Karpas-422 (cell line): ENCODE measurements around the gene DONSON. TPM values are rescaled to one million over a fixed set of nuclear protein-coding genes. Genes with fewer than 3 reads are reported as not detected.

Experiments
- DNase-seq: peaks from one replicate; pipeline ENCODE4 v3.0.0-alpha.2; 2015
- H2AFZ ChIP-seq: fragments of 200-600 bp; sonication (generic); 2 replicates; pipeline ENCODE4 v1.6.1; 2014; ENCODE audit warnings: antibody characterized with exemption, low read length, mixed read lengths
- H3K27ac ChIP-seq: fragments of 200-600 bp; sonication (generic); 2 replicates; pipeline ENCODE4 v1.5.1; 2014; ENCODE audit warnings: mild to moderate bottlenecking, low read length, moderate library complexity
- H3K27me3 ChIP-seq: fragments of 200-600 bp; sonication (generic); 2 replicates; pipeline ENCODE4 v1.6.1; 2014; ENCODE audit warnings: low read length, mixed read lengths
- H3K36me3 ChIP-seq: fragments of 200-600 bp; sonication (generic); 2 replicates; pipeline ENCODE4 v1.6.1; 2014; ENCODE audit warnings: low read length, mixed read lengths; ENCODE audit not compliant: insufficient read depth
- H3K4me1 ChIP-seq: fragments of 200-600 bp; sonication (generic); 2 replicates; pipeline ENCODE4 v1.6.1; 2014; ENCODE audit warnings: mild to moderate bottlenecking, low read length, mixed read lengths
- H3K4me2 ChIP-seq: fragments of 200-600 bp; sonication (generic); 2 replicates; pipeline ENCODE4 v1.6.1; 2014; ENCODE audit warnings: low read length, low read depth, mild to moderate bottlenecking; ENCODE audit not compliant: poor library complexity, severe bottlenecking
- H3K4me3 ChIP-seq: fragments of 200-600 bp; sonication (generic); 2 replicates; pipeline ENCODE4 v1.5.1; 2014; ENCODE audit warnings: mild to moderate bottlenecking, antibody characterized with exemption, low read length, mixed read lengths
- H3K79me2 ChIP-seq: fragments of 200-600 bp; sonication (generic); 2 replicates; pipeline ENCODE4 v1.6.1; 2014; ENCODE audit warnings: mild to moderate bottlenecking, low read length, mixed read lengths
- H3K9ac ChIP-seq: fragments of 200-600 bp; sonication (generic); 2 replicates; pipeline ENCODE4 v1.6.0; 2014; ENCODE audit warnings: low read length
- H3K9me2 ChIP-seq: fragments of 200-600 bp; sonication (generic), shearing (Covaris generic); replicated peaks from 2 replicates; pipeline ENCODE4 v1.6.0; 2014; ENCODE audit warnings: mild to moderate bottlenecking, low read length, moderate library complexity; ENCODE audit not compliant: insufficient read depth
- H3K9me3 ChIP-seq: fragments of 300-700, 200-600 bp; sonication (generic); 2 replicates; pipeline ENCODE4 v1.6.1; 2014; ENCODE audit warnings: low read length, mixed read lengths
- H4K20me1 ChIP-seq: fragments of 200-600 bp; sonication (generic); 2 replicates; pipeline ENCODE4 v1.6.1; 2014; ENCODE audit warnings: mild to moderate bottlenecking, antibody characterized with exemption, low read length, low read depth; ENCODE audit not compliant: insufficient read depth
- total RNA-seq: library from RNA; depleted of rRNA; stranded (reverse); fragments of >200 nt; shearing (Covaris generic); gene quantifications from 2 replicates; pipeline ENCODE4 v1.2.3, GENCODE V29; 2014; ENCODE audit warnings: low replicate concordance

Gene DONSON
- total RNA-seq, 1 experiment from 2014 or later = 16.1 TPM

- peaks cover 92% of the 10 kb centered on the region for H3K79me2 ChIP-seq
- no peaks in the 10 kb centered on the region for H3K4me1 ChIP-seq
- no peak overlapping the region for H2AFZ ChIP-seq
- no peak overlapping the region for H3K4me2 ChIP-seq
- no peaks in the 10 kb centered on the region for H3K9me2 ChIP-seq
- no peak overlapping the region for H3K9ac ChIP-seq
- peaks cover 83% of the 10 kb centered on the region for H3K36me3 ChIP-seq
- DNase-seq = no peak
- no peak overlapping the region for H3K4me3 ChIP-seq
- H4K20me1 ChIP-seq = peaks cover 45% of the 10 kb centered on the region
- no peak overlapping the region for H3K27ac ChIP-seq
- H3K9me3 ChIP-seq = no peaks in the 10 kb centered on the region
- H3K27me3 ChIP-seq = no peaks in the 10 kb centered on the region
Observed at GRCh38 chr21:33559813-33560212, 28.7 kb downstream of the DONSON start.

GRCh38 chr21:33558777-33559421, 29.6 kb downstream of the DONSON start:
- H3K4me2 ChIP-seq = no peak overlapping the region
- no peaks in the 10 kb centered on the region for H3K9me3 ChIP-seq
- no peak overlapping the region for H2AFZ ChIP-seq
- H3K9me2 ChIP-seq = no peaks in the 10 kb centered on the region
- H4K20me1 ChIP-seq = peaks cover 53% of the 10 kb centered on the region
- H3K4me3 ChIP-seq = no peak overlapping the region
- peaks cover 95% of the 10 kb centered on the region for H3K79me2 ChIP-seq
- H3K36me3 ChIP-seq = peaks cover 87% of the 10 kb centered on the region
- no peak for DNase-seq
- no peak overlapping the region for H3K9ac ChIP-seq
- no peaks in the 10 kb centered on the region for H3K4me1 ChIP-seq
- H3K27ac ChIP-seq = no peak overlapping the region
- no peaks in the 10 kb centered on the region for H3K27me3 ChIP-seq

GRCh38 chr21:33557447-33557846, 31.0 kb downstream of the DONSON start:
- Histone ChIP-seq H3K9me2 (no peaks in the 10 kb centered on the region), H3K4me3 (no peak overlapping the region), H4K20me1 (peaks cover 68% of the 10 kb centered on the region), H3K27ac (no peak overlapping the region), H3K36me3 (peaks cover 88% of the 10 kb centered on the region), H2AFZ (no peak overlapping the region), H3K9ac (no peak overlapping the region), H3K4me1 (no peaks in the 10 kb centered on the region), H3K79me2 (peaks cover 95% of the 10 kb centered on the region), H3K9me3 (no peaks in the 10 kb centered on the region), H3K27me3 (no peaks in the 10 kb centered on the region), H3K4me2 (no peak overlapping the region)
- DNase-seq = no peak

- H4K20me1 ChIP-seq = peaks cover 93% of the 10 kb centered on the region
Observed at GRCh38 chr21:33554982-33555344, 33.5 kb downstream of the DONSON start.

GRCh38 chr21:33554236-33554981, 34.1 kb downstream of the DONSON start:
- no peak for DNase-seq
- Histone ChIP-seq H3K27me3 (no peaks in the 10 kb centered on the region), H3K9ac (no peak overlapping the region), H3K9me2 (no peaks in the 10 kb centered on the region), H4K20me1 (peaks cover 93% of the 10 kb centered on the region), H3K4me3 (no peak overlapping the region), H3K27ac (no peak overlapping the region), H3K79me2 (peaks cover 98% of the 10 kb centered on the region), H3K4me2 (no peak overlapping the region), H3K36me3 (peaks cover 93% of the 10 kb centered on the region), H2AFZ (no peak overlapping the region), H3K4me1 (no peaks in the 10 kb centered on the region), H3K9me3 (no peaks in the 10 kb centered on the region)

More at GRCh38 chr21:33554982-33555344, 33.5 kb downstream of the DONSON start:
- H2AFZ ChIP-seq = no peak overlapping the region
- H3K9me2 ChIP-seq = no peaks in the 10 kb centered on the region
- no peaks in the 10 kb centered on the region for H3K27me3 ChIP-seq
- DNase-seq = no peak
- no peak overlapping the region for H3K4me2 ChIP-seq
- no peaks in the 10 kb centered on the region for H3K4me1 ChIP-seq
- H3K9me3 ChIP-seq = no peaks in the 10 kb centered on the region
- peaks cover 93% of the 10 kb centered on the region for H3K36me3 ChIP-seq
- no peak overlapping the region for H3K4me3 ChIP-seq
- peaks cover 98% of the 10 kb centered on the region for H3K79me2 ChIP-seq
- H3K9ac ChIP-seq = no peak overlapping the region
- H3K27ac ChIP-seq = no peak overlapping the region

- Histone ChIP-seq H3K79me2 (peaks cover 98% of the 10 kb centered on the region), H3K4me3 (no peak overlapping the region), H4K20me1 (peaks cover 91% of the 10 kb centered on the region)
Observed at GRCh38 chr21:33552999-33553598, 35.4 kb downstream of the DONSON start.

GRCh38 chr21:33552093-33552998, 36.1 kb downstream of the DONSON start:
- Histone ChIP-seq H3K4me1 (no peaks in the 10 kb centered on the region), H2AFZ (no peak overlapping the region), H3K9me3 (no peaks in the 10 kb centered on the region), H3K4me3 (no peak overlapping the region), H3K4me2 (no peak overlapping the region), H3K27ac (no peak overlapping the region), H3K27me3 (no peaks in the 10 kb centered on the region), H3K36me3 (peaks cover 90% of the 10 kb centered on the region), H3K9me2 (no peaks in the 10 kb centered on the region), H3K79me2 (peaks cover 98% of the 10 kb centered on the region), H3K9ac (no peak overlapping the region), H4K20me1 (peaks cover 86% of the 10 kb centered on the region)
- DNase-seq = no peak

More at GRCh38 chr21:33552999-33553598, 35.4 kb downstream of the DONSON start:
- H3K27ac ChIP-seq = no peak overlapping the region
- no peak overlapping the region for H3K9ac ChIP-seq
- no peaks in the 10 kb centered on the region for H3K9me3 ChIP-seq
- no peaks in the 10 kb centered on the region for H3K4me1 ChIP-seq
- no peak for DNase-seq
- no peak overlapping the region for H3K4me2 ChIP-seq
- no peaks in the 10 kb centered on the region for H3K9me2 ChIP-seq
- no peaks in the 10 kb centered on the region for H3K27me3 ChIP-seq
- H2AFZ ChIP-seq = no peak overlapping the region
- H3K36me3 ChIP-seq = peaks cover 93% of the 10 kb centered on the region
